ENCODE measurements around the gene RABL6. TPM values are rescaled to one million over a fixed set of nuclear protein-coding genes. Genes with fewer than 3 reads are reported as not detected.

The RABL6 gene
- total RNA-seq: 41.4 and 79.9 TPM in 2 replicates

DNA sequence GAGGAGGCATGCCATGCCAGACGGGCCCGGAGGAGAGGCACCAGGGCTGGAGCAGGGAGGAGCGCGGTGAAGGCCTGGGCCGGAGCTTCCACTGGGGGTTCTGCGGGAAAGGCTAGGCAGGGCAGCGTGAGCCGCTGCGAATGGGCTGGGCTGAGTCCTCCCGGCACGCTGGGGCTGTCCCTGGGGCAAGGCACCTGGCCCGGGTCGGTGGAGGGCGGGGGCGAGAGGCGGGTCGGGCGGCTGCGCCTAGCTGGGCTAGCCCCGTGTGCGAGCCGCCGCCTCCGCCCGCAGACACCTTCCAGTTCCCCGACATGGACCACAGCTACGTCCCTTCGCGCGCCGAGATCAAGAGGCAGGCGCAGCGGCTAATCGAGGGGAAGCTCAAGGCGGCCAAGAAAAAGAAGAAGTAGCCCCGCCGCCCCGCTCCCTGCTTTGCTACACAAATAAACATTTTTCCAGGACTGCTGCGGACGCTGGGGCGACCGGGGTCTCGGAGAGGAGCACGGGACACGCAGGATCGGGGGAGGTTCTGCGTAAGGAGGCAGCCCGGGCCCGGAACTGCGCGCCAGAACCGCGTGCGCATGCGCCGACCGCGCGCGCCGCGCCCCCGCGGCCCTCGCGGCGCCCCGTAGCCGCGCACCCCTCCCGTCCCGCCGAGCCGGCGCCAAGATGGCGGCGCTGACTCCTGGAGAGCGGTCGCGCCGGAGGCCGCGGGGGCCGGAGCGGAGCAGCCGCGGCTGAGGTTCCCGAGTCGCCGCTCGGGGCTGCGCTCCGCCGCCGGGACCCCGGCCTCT lies at the start of gene RABL6:
RABL6 (plus strand) TSS at position 668 of the 794 bp plus-strand sequence. CDS start 249 bp downstream, outside the sequence.

DNA sequence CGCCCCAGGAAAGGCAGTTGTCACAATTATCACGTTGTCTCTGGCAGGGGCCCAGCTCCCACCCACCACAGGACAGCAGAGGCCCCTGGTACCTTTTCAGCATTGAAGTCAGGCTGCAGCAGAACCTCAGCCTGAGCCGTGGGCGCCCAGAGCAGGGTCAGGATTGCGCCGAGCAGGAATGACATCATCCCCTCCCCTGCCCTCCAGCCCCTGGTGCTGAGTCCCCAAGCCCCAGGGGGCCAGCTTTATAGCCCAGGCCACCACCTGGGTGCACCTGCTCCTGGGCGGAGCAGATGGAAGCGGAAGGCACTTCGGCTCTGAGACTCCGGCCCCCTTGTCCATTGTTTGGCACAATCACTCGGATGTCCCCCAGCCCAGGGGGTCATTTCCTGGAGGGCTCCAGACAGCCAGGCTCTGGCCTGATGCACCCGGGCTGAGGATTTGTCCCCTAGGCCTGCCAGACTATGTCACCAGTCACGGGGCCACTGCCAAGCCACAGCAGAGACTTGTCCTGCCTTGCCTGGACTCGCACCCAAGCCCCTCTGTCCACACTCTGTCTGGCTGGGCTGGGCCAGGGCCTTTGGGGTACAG lies 43.4 kb upstream of the RABL6 start, which contains the start of gene LCN15:
LCN15 (minus strand) TSS at position 218 of the 591 bp plus-strand sequence; CDS start at position 188, 30 bp downstream.

DNA sequence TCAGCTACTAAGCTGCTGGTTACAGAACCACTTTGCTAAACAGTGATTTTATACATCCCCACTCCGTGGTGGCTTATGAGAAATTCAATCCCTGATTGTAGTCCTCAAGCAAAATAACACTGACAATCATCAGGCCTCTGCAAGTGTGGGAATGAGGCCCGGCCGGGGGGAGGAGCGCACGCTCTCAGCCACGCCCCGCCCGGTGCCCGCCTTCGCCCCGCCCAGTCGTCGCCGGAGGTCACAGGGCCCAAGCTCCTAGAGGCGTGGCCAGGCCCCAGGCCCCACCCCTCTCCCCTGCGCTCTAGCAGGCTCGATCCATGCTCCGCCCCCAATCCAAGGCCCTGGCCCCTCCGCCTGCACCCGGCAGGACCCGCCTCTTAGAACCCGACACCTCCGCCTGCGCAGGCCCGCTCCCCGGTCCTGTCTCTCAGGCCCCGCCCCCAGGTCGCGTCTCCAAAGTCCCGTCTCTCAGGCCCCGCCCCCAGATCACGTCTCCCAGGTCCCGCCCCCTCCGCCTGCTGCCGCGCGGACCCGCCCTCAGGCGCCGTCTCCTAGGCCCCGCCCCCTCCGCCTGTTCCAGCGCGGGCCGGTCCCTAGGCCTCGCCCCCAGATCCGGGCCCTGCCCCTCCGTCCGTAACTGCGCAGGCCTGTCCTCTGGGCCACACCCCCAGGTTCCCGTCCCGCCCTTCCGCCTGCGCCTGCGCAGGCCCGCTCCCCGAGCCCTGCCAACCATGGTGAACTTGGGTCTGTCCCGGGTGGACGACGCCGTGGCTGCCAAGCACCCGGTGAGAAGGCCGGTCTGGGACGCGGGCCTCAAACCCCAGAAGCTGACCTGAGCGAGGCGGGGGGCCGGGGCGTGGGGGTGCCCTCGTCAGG lies 16.9 kb upstream of the RABL6 start, which contains the start of gene TMEM141:
TMEM141 (plus strand) TSS at position 705 of the 876 bp plus-strand sequence; CDS start at position 732, 27 bp downstream.

DNA sequence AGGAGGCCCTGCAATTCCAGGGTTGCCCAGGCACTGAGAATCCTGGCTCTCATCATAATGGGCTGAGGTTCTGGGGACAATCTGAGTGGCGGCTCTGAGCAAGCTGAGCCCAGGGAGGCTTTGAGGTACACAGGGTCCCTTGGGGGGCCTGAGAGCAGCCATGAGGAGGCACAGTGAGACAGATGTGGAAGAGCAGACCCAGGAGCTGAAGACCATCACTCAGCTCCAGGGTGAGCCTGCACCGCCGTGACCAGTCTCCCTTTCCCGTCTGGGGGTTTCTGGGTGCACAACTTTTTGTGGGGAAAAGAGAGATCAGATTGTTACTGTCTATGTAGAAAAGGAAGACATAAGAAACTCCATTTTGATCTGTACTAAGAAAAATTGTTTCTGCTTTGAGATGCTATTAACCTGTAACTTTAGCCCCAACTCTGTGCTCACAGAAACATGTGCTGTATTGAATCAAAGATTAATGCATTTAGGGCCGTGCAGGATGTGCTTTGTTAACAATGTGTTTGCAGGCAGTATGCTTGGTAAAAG lies 11.4 kb upstream of the RABL6 start, which contains the start of gene CCDC183:
CCDC183 (plus strand) TSS at position 101 of the 537 bp plus-strand sequence; CDS start at position 161, 60 bp downstream.

DNA sequence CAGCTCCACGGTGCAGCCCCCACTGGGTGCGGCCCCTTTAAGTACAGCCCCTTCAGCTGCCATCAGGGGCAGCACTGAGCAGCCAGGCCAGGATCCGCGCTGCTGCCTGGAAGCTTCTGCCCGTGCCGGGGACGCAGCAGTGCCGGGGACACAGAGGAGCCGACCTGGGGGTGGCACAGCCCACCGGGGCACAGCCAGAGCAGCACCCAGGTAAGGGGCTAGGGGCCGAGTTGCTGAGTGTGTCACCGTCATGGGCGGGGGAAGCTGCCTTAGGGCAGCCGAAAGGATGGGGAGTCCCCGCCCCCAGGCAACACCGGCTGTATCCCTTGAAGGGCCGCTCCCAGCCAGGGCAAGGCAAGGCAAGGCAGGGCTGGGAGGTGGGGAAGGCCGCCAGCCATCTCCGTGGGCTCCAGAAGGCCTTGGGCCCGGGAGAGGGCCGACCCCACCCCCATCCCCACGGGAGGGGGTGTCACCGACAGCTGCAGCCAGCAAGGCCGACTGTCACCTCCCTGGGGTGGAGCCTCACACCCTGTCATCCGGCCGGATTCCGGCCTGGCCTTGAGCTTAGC lies 34.7 kb downstream of the RABL6 start, which contains the start of gene AJM1:
AJM1 (plus strand) TSS at position 99 of the 569 bp plus-strand sequence. CDS start 1,937 bp downstream, outside the sequence.

GRCh38 chr9:136849038-136849959 lies 41.6 kb downstream of the RABL6 start, which contains the start of gene PHPT1:
Gene PHPT1 (plus strand): TSS chr9:136849409. CDS start chr9:136849431, 22 bp downstream.

GRCh38 chr9:136851941-136852663 lies 44.4 kb downstream of the RABL6 start, which contains the start of gene MAMDC4:
Gene MAMDC4 (plus strand): TSS chr9:136852346. CDS start chr9:136852417, 71 bp downstream.

DNA sequence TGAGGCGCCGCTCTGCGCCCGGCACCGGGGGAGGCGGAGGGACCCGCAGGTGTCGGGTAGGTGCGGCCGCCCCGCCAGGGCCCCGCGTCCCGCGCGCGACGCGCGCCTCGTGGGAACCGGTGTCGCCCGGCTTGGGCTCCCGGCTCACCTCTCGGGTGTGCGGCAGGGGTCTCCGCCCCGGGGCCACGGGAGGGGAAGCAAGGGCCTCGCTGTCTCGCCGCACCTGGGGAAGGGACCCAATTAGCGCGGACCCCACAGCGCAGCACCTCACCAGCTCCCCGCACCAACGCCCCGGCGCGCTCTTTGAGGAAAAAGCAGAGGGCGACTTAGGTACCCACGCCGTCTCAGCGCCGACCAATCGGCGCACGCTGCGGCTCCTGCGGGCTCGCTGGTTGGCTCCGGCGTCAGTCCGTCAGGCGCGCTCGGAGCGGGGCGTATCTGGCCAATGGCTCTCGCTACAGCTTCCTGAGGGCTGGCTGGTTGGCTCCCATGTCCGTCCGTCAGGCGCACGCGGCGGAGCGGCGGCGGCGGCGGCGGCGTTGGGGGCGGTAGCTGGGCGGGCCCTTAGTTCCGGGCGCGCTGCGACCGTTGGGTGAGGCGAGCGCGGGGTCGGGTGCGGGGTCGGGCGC lies 78.3 kb downstream of the RABL6 start, which contains the start of gene TRAF2:
TRAF2 (plus strand) TSS at position 567 of the 629 bp plus-strand sequence. CDS start 12,225 bp downstream, outside the sequence.

Other genes with a start within 250 kb of the RABL6 start
- gene EGFL7, start 145.0 kb upstream of the RABL6 start, total RNA-seq: 38.3 and 57.8 TPM in 2 replicates
- 54.1 and 55.0 TPM in 2 replicates for gene AGPAT2, start 120.5 kb upstream of the RABL6 start, total RNA-seq
- gene DIPK1B, start 95.4 kb upstream of the RABL6 start, total RNA-seq: 8.1 and 12.1 TPM in 2 replicates
- gene LCN10, start 65.0 kb upstream of the RABL6 start, total RNA-seq: not detected in 2 replicates
- gene LCN6, start 59.4 kb upstream of the RABL6 start, total RNA-seq: not detected in 2 replicates
- gene LCN8, start 49.7 kb upstream of the RABL6 start, total RNA-seq: not detected in 2 replicates
- not detected in 2 replicates for gene LCN15, start 43.4 kb upstream of the RABL6 start, total RNA-seq
- gene TMEM141, start 16.6 kb upstream of the RABL6 start, total RNA-seq: 84.2 and 95.0 TPM in 2 replicates
- under 0.01 and 0.28 TPM in 2 replicates for gene CCDC183, start 11.6 kb upstream of the RABL6 start, total RNA-seq
- gene AJM1, start 34.5 kb downstream of the RABL6 start, total RNA-seq: 1.5 and 6.8 TPM in 2 replicates
- 96.0 and 110 TPM in 2 replicates for gene PHPT1, start 41.5 kb downstream of the RABL6 start, total RNA-seq
- gene MAMDC4, start 44.4 kb downstream of the RABL6 start, total RNA-seq: 3.3 and 9.6 TPM in 2 replicates
- 297 and 393 TPM in 2 replicates for gene EDF1, start 58.4 kb downstream of the RABL6 start, total RNA-seq
- gene TRAF2, start 78.6 kb downstream of the RABL6 start, total RNA-seq: 9.0 and 28.9 TPM in 2 replicates
- gene FBXW5, start 136.8 kb downstream of the RABL6 start, total RNA-seq: 161 and 176 TPM in 2 replicates
- gene C8G, start 137.3 kb downstream of the RABL6 start, total RNA-seq: 0.19 TPM in 1 of 2 replicates, not detected in the other
- gene LCN12, start 144.3 kb downstream of the RABL6 start, total RNA-seq: not detected in 2 replicates
- 1.7 TPM in 1 of 2 replicates, not detected in the other for gene PTGDS, start 169.6 kb downstream of the RABL6 start, total RNA-seq
- gene LCNL1, start 175.0 kb downstream of the RABL6 start, total RNA-seq: 0.85 TPM in 1 of 2 replicates, not detected in the other
- gene PAXX, start 184.5 kb downstream of the RABL6 start, total RNA-seq: 14.9 and 23.6 TPM in 2 replicates
- 0.56 and 1.7 TPM in 2 replicates for gene CLIC3, start 188.6 kb downstream of the RABL6 start, total RNA-seq
- gene ABCA2, start 220.3 kb downstream of the RABL6 start, total RNA-seq: 10.4 and 20.3 TPM in 2 replicates
- not detected in 2 replicates for gene FUT7, start 224.1 kb downstream of the RABL6 start, total RNA-seq
- gene NPDC1, start 238.2 kb downstream of the RABL6 start, total RNA-seq: 14.6 and 20.3 TPM in 2 replicates
- not detected in 2 replicates for gene ENTPD2, start 246.1 kb downstream of the RABL6 start, total RNA-seq